ENCODE data around the gene UBR4.

- TF ChIP-seq CTCF (IDR thresholded peaks at IDR 0.05), result no peak
- no peak for TF ChIP-seq POLR2A (IDR thresholded peaks at IDR 0.05)
- no peak for TF ChIP-seq POLR2AphosphoS5 (IDR thresholded peaks at IDR 0.05)
Observed at GRCh38 chr1:19112891-19113696, 97.0 kb downstream of the UBR4 start.
